Nephron (organoid): ENCODE results near the gene TSPAN3.

Source experiments
- H3K27ac Mint-ChIP-seq, 3 experiments: 2 replicates each; pipeline ENCODE4 v1.8.0; 2020; ENCODE audit warnings: mixed read lengths in 3 of 3, mild to moderate bottlenecking in 2 of 3, moderate library complexity in 1 of 3
- H3K27me3 Mint-ChIP-seq: 2 replicates; pipeline ENCODE4 v1.8.0; 2021; ENCODE audit warnings: low read depth, mild to moderate bottlenecking, moderate library complexity, mixed read lengths
- H3K36me3 Mint-ChIP-seq: 2 replicates; pipeline ENCODE4 v1.8.0; 2020; ENCODE audit warnings: low read depth, mixed read lengths
- H3K4me1 Mint-ChIP-seq: 2 replicates; pipeline ENCODE4 v1.8.0; 2020; ENCODE audit warnings: mixed read lengths
- H3K4me3 Mint-ChIP-seq, 3 experiments: 2 replicates each; pipeline ENCODE4 v1.8.0; 2020; ENCODE audit warnings: mild to moderate bottlenecking in 3 of 3, mixed read lengths in 3 of 3, moderate library complexity in 2 of 3
- H3K9me3 Mint-ChIP-seq: 2 replicates; pipeline ENCODE4 v1.8.0; 2020; ENCODE audit warnings: mixed read lengths
- CTCF ChIP-seq, 3 experiments: fragments of 200-600 bp; sonication (generic); IDR thresholded peaks; one replicate each; pipeline ENCODE4 v1.5.0; 2021; ENCODE audit warnings: antibody characterized with exemption in 3 of 3; ENCODE audit not compliant: unreplicated experiment in 3 of 3

TSPAN3 gene

GRCh38 chr15:77048135-77048876 lies 22.6 kb downstream of the TSPAN3 start:
- no peak overlapping the region for H3K27ac Mint-ChIP-seq

GRCh38 chr15:77046704-77047412 lies 24.1 kb downstream of the TSPAN3 start:
- H3K4me3 Mint-ChIP-seq, result no peak overlapping the region
- peaks cover 30% of the 10 kb centered on the region for H3K4me1 Mint-ChIP-seq
- H3K27me3 Mint-ChIP-seq, result no peaks in the 10 kb centered on the region
- H3K9me3 Mint-ChIP-seq, result no peaks in the 10 kb centered on the region
- H3K36me3 Mint-ChIP-seq, result peaks cover 81% of the 10 kb centered on the region
- no peak for TF ChIP-seq CTCF (IDR thresholded peaks at IDR 0.05; ENCODE audit: unreplicated experiment in 3 of 3)
- no peak overlapping the region for H3K27ac Mint-ChIP-seq

More at GRCh38 chr15:77048135-77048876, 22.6 kb downstream of the TSPAN3 start:
- Mint-ChIP-seq H3K9me3 (no peaks in the 10 kb centered on the region), H3K27me3 (no peaks in the 10 kb centered on the region), H3K4me1 (peaks cover 30% of the 10 kb centered on the region), H3K4me3 (no peak overlapping the region), H3K36me3 (peaks cover 79% of the 10 kb centered on the region)
- no peak for TF ChIP-seq CTCF (IDR thresholded peaks at IDR 0.05; ENCODE audit: unreplicated experiment in 3 of 3)

- Mint-ChIP-seq H3K36me3 (peaks cover 83% of the 10 kb centered on the region), H3K4me3 (no peak overlapping the region), H3K27me3 (no peaks in the 10 kb centered on the region), H3K4me1 (peaks cover 30% of the 10 kb centered on the region), H3K27ac (no peak overlapping the region), H3K9me3 (no peaks in the 10 kb centered on the region)
- no peak for TF ChIP-seq CTCF (IDR thresholded peaks at IDR 0.05; ENCODE audit: unreplicated experiment in 3 of 3)
Observed at GRCh38 chr15:77045985-77046384, 24.9 kb downstream of the TSPAN3 start.

- no peaks in the 10 kb centered on the region for H3K27me3 Mint-ChIP-seq
- H3K9me3 Mint-ChIP-seq, result peaks cover 4% of the 10 kb centered on the region
- no peak overlapping the region for H3K4me3 Mint-ChIP-seq
- TF ChIP-seq CTCF (IDR thresholded peaks at IDR 0.05; ENCODE audit: unreplicated experiment in 3 of 3), result no peak
- peaks cover 80% of the 10 kb centered on the region for H3K36me3 Mint-ChIP-seq
- peaks cover 30% of the 10 kb centered on the region for H3K4me1 Mint-ChIP-seq
- no peak overlapping the region for H3K27ac Mint-ChIP-seq
Observed at GRCh38 chr15:77044228-77045042, 26.5 kb downstream of the TSPAN3 start.

GRCh38 chr15:77042955-77043920 lies 27.7 kb downstream of the TSPAN3 start:
- TF ChIP-seq CTCF (IDR thresholded peaks at IDR 0.05; ENCODE audit: unreplicated experiment in 3 of 3), result no peak
- no peak overlapping the region for H3K4me3 Mint-ChIP-seq
- peaks cover 25% of the 10 kb centered on the region for H3K4me1 Mint-ChIP-seq
- H3K36me3 Mint-ChIP-seq, result peaks cover 72% of the 10 kb centered on the region
- H3K27me3 Mint-ChIP-seq, result no peaks in the 10 kb centered on the region
- no peak overlapping the region for H3K27ac Mint-ChIP-seq
- H3K9me3 Mint-ChIP-seq, result peaks cover 4% of the 10 kb centered on the region
